ENCODE results near the gene MAB21L1.

The MAB21L1 gene

GRCh38 chr13:35479706-35480105 lies 3.2 kb upstream of the MAB21L1 start:
- DNase-seq: peak; percentile 13

- no peak for DNase-seq
Measured at GRCh38 chr13:35479038-35479492, 2.6 kb upstream of the MAB21L1 start.

- DNase-seq: peak; percentile 77
Measured at GRCh38 chr13:35478271-35479037, 2.0 kb upstream of the MAB21L1 start.

GRCh38 chr13:35477386-35477946 lies 977 bp upstream of the MAB21L1 start:
- no peak for DNase-seq

GRCh38 chr13:35475212-35475959 lies 1.1 kb downstream of the MAB21L1 start:
- peak; percentile 83 for DNase-seq

- DNase-seq: peak; percentile 64
Measured at GRCh38 chr13:35474496-35475211, 1.8 kb downstream of the MAB21L1 start.

- peak; percentile 10 for DNase-seq
Measured at GRCh38 chr13:35473802-35474201, 2.7 kb downstream of the MAB21L1 start.

GRCh38 chr13:35473206-35473775 lies 3.2 kb downstream of the MAB21L1 start:
- DNase-seq: peak; percentile 17

- peak; percentile 54 for DNase-seq
Measured at GRCh38 chr13:35472323-35472881, 4.1 kb downstream of the MAB21L1 start.

- peak; percentile 71 for DNase-seq
Measured at GRCh38 chr13:35471706-35472322, 4.7 kb downstream of the MAB21L1 start.

- peak; percentile 94 for DNase-seq
Measured at GRCh38 chr13:35470671-35471661, 5.5 kb downstream of the MAB21L1 start.

GRCh38 chr13:35469806-35470525 lies 6.5 kb downstream of the MAB21L1 start:
- peak; percentile 13 for DNase-seq

- DNase-seq: no peak
Measured at GRCh38 chr13:35468195-35468594, 8.3 kb downstream of the MAB21L1 start.

GRCh38 chr13:35465371-35465770 lies 11.1 kb downstream of the MAB21L1 start:
- no peak for DNase-seq

- DNase-seq: no peak
Measured at GRCh38 chr13:35460061-35460460, 16.4 kb downstream of the MAB21L1 start.

- no peak for DNase-seq
Measured at GRCh38 chr13:35457258-35457657, 19.2 kb downstream of the MAB21L1 start.

GRCh38 chr13:35455022-35455421 lies 21.5 kb downstream of the MAB21L1 start:
- no peak for DNase-seq

- DNase-seq: no peak
Measured at GRCh38 chr13:35449821-35450220, 26.7 kb downstream of the MAB21L1 start.

GRCh38 chr13:35448465-35448864 lies 28.0 kb downstream of the MAB21L1 start:
- no peak for DNase-seq
